GM20000 (cell line): ENCODE data around the gene ACSF3.

Source experiments
- DNase-seq: peaks from one replicate; pipeline ENCODE4 v3.0.0; 2012; ENCODE audit warnings: low spot score
- CTCF ChIP-seq: IDR thresholded peaks from 2 replicates; pipeline ENCODE4 v1.5.1; 2012; ENCODE audit warnings: mild to moderate bottlenecking, control low read depth; ENCODE audit errors: extremely low read depth, missing control alignments

ACSF3 gene

GRCh38 chr16:89189358-89190025, 95.8 kb downstream of the ACSF3 start:
- no peak for DNase-seq
- TF ChIP-seq CTCF: no peak

DNA sequence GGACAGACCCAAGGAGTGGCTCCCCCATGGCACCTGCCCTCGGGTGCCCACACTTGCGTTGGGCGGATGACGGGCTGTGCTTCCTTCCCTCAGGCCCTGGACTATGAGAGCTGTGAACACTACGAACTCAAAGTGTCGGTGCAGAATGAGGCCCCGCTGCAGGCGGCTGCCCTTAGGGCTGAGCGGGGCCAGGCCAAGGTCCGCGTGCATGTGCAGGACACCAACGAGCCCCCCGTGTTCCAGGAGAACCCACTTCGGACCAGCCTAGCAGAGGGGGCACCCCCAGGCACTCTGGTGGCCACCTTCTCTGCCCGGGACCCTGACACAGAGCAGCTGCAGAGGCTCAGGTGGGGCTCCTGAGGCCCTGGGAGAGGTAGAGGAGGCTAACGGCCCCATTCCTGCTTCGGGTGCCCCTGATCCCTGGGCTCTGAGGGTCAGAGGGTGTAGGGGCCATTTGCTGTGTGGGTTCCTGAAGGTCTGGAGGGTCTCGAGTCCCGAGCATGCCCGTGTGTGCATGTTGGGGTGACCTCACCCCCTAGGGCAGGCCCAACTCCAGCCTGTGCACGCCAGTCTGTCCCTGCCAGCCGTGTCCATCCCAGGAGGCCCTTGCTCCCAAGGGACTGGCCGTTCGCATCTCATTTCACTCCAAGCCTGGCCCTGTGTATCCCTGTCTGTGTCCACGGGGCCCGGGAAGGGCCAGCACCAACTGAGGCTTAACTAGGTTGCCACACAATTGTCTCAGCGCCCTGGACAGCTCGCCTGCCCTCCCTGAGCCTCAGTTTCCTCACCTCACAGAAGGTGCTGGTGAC, 96.7 kb downstream of the ACSF3 start:
- DNase-seq: no peak
- no peak for TF ChIP-seq CTCF

GRCh38 chr16:89191033-89191900, 97.6 kb downstream of the ACSF3 start:
- no peak for TF ChIP-seq CTCF
- DNase-seq: no peak

- no peak for DNase-seq
These were observed 98.2 kb downstream of the ACSF3 start for GRCh38 chr16:89191901-89192185.

DNA sequence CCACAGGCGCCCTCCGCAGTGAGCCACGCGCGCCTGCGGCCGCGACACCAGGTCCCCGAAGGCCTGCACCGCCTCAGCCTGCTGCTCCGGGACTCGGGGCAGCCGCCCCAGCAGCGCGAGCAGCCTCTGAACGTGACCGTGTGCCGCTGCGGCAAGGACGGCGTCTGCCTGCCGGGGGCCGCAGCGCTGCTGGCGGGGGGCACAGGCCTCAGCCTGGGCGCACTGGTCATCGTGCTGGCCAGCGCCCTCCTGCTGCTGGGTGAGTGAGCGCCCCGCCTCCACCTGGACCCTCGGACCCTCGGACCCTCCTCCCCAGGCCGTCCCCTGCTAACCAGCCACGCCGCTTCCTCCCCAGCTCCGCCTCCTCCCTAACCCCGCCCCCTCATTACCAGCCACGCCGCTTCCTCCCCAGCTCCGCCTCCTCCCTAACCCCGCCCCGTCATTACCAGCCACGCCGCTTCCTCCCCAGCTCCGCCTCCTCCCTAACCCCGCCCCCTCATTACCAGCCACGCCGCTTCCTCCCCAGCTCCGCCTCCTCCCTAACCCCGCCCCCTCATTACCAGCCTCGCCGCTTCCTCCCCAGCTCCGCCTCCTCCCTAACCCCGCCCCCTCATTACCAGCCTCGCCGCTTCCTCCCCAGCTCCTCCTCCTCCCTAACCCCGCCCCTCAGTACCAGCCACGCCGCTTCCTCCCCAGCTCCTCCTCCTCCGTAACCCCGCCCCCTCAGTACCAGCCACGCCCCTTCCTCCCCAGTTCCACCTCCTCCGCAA, 98.7 kb downstream of the ACSF3 start:
- DNase-seq: peak; percentile 88

More at GRCh38 chr16:89191901-89192185, 98.2 kb downstream of the ACSF3 start:
- no peak for TF ChIP-seq CTCF

- DNase-seq: peak; percentile 88
- TF ChIP-seq CTCF: no peak
These were observed 99.4 kb downstream of the ACSF3 start for GRCh38 chr16:89192956-89193575.
